ENCODE measurements around the gene TCTN1. TPM values are rescaled to one million over a fixed set of nuclear protein-coding genes. Genes with fewer than 3 reads are reported as not detected.
A peak's percentile ranks its signal among the peaks of the same experiment; 100 is the strongest.

The TCTN1 gene
- total and polyA plus RNA-seq, 9 of the 15 experiments (the other 6 are each of a cell fraction or from before 2014, with no cell fraction given) = 0.32 to 12.5 (median 4.0) TPM

GRCh38 chr12:110590806-110591326 lies 23.1 kb upstream of the TCTN1 start (continued):
- TF ChIP-seq TFE3 (CRISPR knock-in tag; IDR thresholded peaks at IDR 0.05) = peak; percentile 97
- TF ChIP-seq PCBP2 (IDR thresholded peaks at IDR 0.05; ENCODE audit: low read depth, low read length, poor library complexity, severe bottlenecking) = no peak
- TF ChIP-seq RAD51 (IDR thresholded peaks at IDR 0.05; ENCODE audit: borderline replicate concordance, low read depth) = peak; percentile 93
- TF ChIP-seq ETV6 (IDR thresholded peaks at IDR 0.05; ENCODE audit: borderline replicate concordance in 1 of 2, low read depth in 2 of 2, low read length in 1 of 2) = no peak
- no peak for TF ChIP-seq ETV6 (CRISPR knock-in tag; IDR thresholded peaks at IDR 0.05; ENCODE audit: borderline replicate concordance)
- TF ChIP-seq CHD1 (IDR thresholded peaks at IDR 0.05; ENCODE audit: low read length) = no peak
- no peak for TF ChIP-seq HCFC1 (IDR thresholded peaks at IDR 0.05; ENCODE audit: low read depth, low read length)
- no peak for TF ChIP-seq FOXM1 (IDR thresholded peaks at IDR 0.05; ENCODE audit: low read depth)
- no peak for TF ChIP-seq FOXM1 (CRISPR knock-in tag; IDR thresholded peaks at IDR 0.05; ENCODE audit: low read depth)
- no peak for TF ChIP-seq HNRNPLL (IDR thresholded peaks at IDR 0.05; ENCODE audit: low read depth, low read length, poor library complexity, severe bottlenecking)
- TF ChIP-seq TAF1 (IDR thresholded peaks at IDR 0.05; ENCODE audit: control insufficient read depth, extremely low read depth, insufficient read depth, low read length, severe bottlenecking) = no peak
- no peak for TF ChIP-seq ATF1 (CRISPR knock-in tag; IDR thresholded peaks at IDR 0.05)
- TF ChIP-seq ATF1 (tag; IDR thresholded peaks at IDR 0.05) = no peak
- peak; percentile 50 for TF ChIP-seq RFX1 (IDR thresholded peaks at IDR 0.05)
- no peak for TF ChIP-seq RNF2 (IDR thresholded peaks at IDR 0.05)
- no peak for TF ChIP-seq RFX5 (IDR thresholded peaks at IDR 0.05; ENCODE audit: low read depth, low read length)
- no peak for TF ChIP-seq JUND (IDR thresholded peaks at IDR 0.05; ENCODE audit: borderline replicate concordance, low read depth, low read length)
- TF ChIP-seq JUND (tag; IDR thresholded peaks at IDR 0.05; ENCODE audit: borderline replicate concordance, low read depth, low read length) = 0 out of 3 replicates have a peak, but pooled peaks have one; percentile 17
- no peak for TF ChIP-seq STAG1 (CRISPR knock-in tag; IDR thresholded peaks at IDR 0.05; ENCODE audit: borderline replicate concordance)
- TF ChIP-seq FOXO4 (CRISPR knock-in tag; IDR thresholded peaks at IDR 0.05) = no peak
- TF ChIP-seq ZNF764 (CRISPR knock-in tag; IDR thresholded peaks at IDR 0.05; ENCODE audit: low read depth) = no peak
- no peak for TF ChIP-seq MCM2 (IDR thresholded peaks at IDR 0.05; ENCODE audit: low read depth)
- TF ChIP-seq GABPA (tag; conservative IDR thresholded peaks at IDR 0.05; ENCODE audit: low read depth) = 0 out of 2 replicates have a peak, but pooled peaks have one; percentile 26
- no peak for TF ChIP-seq HNRNPUL1 (IDR thresholded peaks at IDR 0.05; ENCODE audit: low read length)
- TF ChIP-seq DPF2 (IDR thresholded peaks at IDR 0.05) = no peak
- no peak for TF ChIP-seq XRCC5 (IDR thresholded peaks at IDR 0.05; ENCODE audit: low read depth, low read length)
- TF ChIP-seq HMGXB4 (CRISPR knock-in tag; IDR thresholded peaks at IDR 0.05) = no peak
